D721Med (cell line): ENCODE measurements around the gene THOC5.

Source experiments
- DNase-seq: peaks from one replicate; pipeline ENCODE4 v3.0.0; 2011; ENCODE audit warnings: low spot score; ENCODE audit not compliant: insufficient read length
- FAIRE-seq: peaks from 2 replicates; lab custom pipeline; 2011; peaks lifted over from hg19 to GRCh38; lab: Jason Lieb, UNC
- CTCF ChIP-seq: IDR thresholded peaks from 2 replicates; pipeline ENCODE4 v1.5.1; 2012; ENCODE audit warnings: mild to moderate bottlenecking, control low read depth; ENCODE audit not compliant: insufficient read depth; ENCODE audit errors: missing control alignments

THOC5 gene

GRCh38 chr22:29457730-29458129 is 95.8 kb downstream of the THOC5 start:
- no peak for DNase-seq
- FAIRE-seq = no peak
- TF ChIP-seq CTCF = no peak

GRCh38 chr22:29456211-29456671 is 97.3 kb downstream of the THOC5 start:
- DNase-seq (no peak), FAIRE-seq (no peak)
- no peak for TF ChIP-seq CTCF
